GM12872 (cell line): ENCODE results near the gene RORC.

Experiments
- TF ChIP-seq, protein P1 (sequence below): IDR thresholded peaks from 3 replicates; pipeline ENCODE4 v1.5.1; 2011; ENCODE audit warnings: low read depth, mild to moderate bottlenecking, low read length, moderate library complexity; ENCODE audit not compliant: insufficient read depth

The RORC gene

GRCh38 chr1:151831605-151832004 lies at the start of gene RORC:
Gene RORC, minus strand, starts transcription at chr1:151831802. Its CDS starts 38 bp downstream, at chr1:151831764.
- TF ChIP-seq, protein P1, sequence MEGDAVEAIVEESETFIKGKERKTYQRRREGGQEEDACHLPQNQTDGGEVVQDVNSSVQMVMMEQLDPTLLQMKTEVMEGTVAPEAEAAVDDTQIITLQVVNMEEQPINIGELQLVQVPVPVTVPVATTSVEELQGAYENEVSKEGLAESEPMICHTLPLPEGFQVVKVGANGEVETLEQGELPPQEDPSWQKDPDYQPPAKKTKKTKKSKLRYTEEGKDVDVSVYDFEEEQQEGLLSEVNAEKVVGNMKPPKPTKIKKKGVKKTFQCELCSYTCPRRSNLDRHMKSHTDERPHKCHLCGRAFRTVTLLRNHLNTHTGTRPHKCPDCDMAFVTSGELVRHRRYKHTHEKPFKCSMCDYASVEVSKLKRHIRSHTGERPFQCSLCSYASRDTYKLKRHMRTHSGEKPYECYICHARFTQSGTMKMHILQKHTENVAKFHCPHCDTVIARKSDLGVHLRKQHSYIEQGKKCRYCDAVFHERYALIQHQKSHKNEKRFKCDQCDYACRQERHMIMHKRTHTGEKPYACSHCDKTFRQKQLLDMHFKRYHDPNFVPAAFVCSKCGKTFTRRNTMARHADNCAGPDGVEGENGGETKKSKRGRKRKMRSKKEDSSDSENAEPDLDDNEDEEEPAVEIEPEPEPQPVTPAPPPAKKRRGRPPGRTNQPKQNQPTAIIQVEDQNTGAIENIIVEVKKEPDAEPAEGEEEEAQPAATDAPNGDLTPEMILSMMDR: no peak

DNA sequence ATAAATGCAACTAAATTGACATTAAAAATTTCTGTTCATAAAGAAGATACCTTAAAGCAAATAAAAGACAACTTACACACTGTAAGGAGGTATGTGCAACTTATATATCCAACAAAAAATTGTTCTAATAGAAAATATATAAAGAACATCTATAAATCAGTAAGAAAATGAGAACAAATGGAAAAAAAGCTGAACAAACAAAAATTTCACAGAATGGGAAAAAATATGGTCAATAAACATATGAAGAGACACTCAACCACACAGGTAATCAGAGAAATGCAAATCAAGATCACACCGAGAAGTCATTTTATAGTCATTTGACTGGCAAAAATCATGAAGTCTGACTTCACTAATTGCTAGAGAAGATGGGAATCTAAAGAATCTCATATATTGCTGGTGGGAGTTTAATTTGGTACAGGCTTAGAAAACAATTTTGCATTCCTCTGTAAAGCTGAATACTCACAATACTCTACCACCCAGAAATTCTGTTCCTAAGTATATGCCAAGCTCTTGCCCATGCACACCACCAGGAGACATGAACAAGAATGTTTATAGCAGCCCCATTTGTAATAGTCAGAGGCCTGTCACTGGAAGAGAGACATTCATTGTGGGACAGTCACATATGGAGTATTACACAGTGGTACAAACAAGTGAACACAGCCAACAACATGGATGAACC lies 44.0 kb upstream of the RORC start:
- TF ChIP-seq, protein P1: no peak

DNA sequence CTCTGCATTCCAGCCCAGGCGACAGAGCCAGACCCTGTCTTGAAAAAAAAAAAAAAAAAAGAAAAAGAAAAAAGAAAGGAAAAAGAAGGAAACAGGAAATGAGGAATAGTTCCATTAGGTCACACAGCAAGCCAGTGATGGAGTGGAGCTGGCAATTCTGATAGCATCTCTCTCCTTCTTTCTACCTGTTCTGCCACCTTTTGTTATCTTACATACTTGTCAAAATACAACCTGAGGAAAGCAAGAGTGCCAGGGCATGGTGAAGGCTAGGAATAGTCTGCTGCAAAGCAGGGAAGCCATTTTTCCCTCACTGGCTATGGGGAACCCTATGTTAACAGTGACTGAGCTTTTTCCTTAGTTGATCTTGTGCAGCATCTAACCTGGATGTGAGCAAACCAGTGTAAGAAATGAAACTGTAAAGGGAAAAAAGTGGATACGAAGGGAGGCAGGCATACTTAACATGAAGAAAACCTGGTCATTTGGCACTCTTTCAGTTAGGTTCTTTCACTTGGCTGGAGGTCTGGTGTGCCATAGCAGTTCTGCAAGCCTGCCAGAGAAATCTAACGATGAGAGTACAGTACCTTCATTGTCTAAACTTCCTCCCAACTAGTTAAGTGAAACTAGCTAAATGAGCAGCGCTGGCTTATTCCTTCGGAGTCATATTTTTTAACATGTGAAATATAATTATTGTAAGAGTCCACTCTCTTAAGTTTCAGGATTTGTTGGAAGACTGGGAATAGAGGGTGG lies 39.9 kb upstream of the RORC start:
- TF ChIP-seq, protein P1: no peak

DNA sequence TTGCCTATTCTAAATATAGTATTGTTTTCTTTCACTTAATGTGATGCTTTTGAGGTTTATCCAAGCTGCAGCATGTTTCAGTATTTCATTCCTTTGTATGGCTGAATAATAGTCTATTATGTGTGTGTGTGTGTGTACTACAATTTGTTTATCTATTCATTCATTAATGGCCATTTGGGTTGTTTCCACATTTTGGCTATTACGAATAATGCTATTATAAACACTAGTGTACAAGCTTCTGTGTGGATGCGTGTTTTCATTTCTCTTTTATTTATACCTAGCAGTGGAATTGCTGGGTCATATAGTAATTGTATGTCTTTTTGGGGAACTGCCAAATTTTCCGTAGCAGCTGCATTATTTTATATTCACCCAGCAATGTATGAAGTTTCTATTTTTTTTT lies 36.9 kb upstream of the RORC start:
- TF ChIP-seq, protein P1: no peak

- TF ChIP-seq, protein P1: no peak
Observed at GRCh38 chr1:151867765-151868411, 36.3 kb upstream of the RORC start.

DNA sequence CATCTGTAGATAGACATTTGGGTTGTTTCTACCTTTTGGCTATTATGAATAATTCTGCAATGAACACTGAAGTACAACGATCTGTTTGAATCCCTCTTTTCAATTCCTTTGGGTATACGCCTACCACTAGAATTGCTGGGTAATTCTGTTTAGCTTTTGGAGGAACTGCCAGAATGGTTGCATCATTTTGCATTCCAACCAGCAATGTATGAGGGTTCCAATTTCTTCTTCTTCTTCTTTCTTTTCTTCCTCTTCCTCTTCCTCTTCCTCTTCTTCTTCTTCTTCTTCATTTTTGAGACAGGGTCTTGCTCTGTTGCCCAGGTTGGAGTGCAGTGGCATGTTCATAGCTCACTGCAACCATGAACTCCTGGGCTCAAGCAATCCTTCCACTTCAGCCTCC lies 35.7 kb upstream of the RORC start:
- TF ChIP-seq, protein P1: no peak

- TF ChIP-seq, protein P1: no peak
Observed at GRCh38 chr1:151864411-151864810, 32.8 kb upstream of the RORC start.
